ENCODE data around the gene STK4.

DNA sequence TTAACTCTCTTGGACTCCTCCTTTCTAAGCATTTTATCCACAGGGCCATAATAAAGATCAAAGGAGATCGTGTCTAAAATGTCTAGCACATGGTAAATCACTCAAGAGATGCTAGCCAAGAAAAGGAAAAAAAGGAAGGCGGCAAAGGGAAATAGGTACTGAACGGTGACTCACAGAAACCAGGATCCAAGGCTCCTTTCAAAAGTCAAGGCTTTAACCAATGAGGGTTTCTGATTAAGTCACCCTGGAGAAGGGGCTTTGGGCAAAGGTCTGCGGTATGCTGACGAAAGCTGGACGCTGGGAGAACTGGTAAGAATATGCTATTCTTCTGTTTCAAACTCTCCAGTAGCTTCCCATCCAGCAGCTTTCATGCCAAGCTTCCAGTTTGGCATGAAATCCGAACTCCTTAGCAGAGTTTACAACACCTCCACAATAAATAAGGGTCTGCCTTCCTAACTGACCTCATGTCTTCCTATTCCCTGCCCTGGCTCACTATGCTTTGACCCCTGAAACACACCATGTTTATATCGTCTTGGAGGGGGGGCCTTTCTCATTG, 7.2 kb upstream of the STK4 start:
- TF ChIP-seq, protein P1, sequence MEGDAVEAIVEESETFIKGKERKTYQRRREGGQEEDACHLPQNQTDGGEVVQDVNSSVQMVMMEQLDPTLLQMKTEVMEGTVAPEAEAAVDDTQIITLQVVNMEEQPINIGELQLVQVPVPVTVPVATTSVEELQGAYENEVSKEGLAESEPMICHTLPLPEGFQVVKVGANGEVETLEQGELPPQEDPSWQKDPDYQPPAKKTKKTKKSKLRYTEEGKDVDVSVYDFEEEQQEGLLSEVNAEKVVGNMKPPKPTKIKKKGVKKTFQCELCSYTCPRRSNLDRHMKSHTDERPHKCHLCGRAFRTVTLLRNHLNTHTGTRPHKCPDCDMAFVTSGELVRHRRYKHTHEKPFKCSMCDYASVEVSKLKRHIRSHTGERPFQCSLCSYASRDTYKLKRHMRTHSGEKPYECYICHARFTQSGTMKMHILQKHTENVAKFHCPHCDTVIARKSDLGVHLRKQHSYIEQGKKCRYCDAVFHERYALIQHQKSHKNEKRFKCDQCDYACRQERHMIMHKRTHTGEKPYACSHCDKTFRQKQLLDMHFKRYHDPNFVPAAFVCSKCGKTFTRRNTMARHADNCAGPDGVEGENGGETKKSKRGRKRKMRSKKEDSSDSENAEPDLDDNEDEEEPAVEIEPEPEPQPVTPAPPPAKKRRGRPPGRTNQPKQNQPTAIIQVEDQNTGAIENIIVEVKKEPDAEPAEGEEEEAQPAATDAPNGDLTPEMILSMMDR (IDR thresholded peaks at IDR 0.05; ENCODE audit: extremely low read depth in 1 of 2, insufficient read depth in 1 of 2, low read depth in 1 of 2, low read length in 2 of 2), result no peak
- TF ChIP-seq POLR2AphosphoS5 (IDR thresholded peaks at IDR 0.05; ENCODE audit: insufficient read depth, low read depth, low read length), result peak; percentile 14

Measured in endothelial cell of umbilical vein (primary cell).